Hindlimb muscle (tissue), 1 donor: ENCODE measurements around the gene GRM8. TPM values are rescaled to one million over a fixed set of nuclear protein-coding genes. Genes with fewer than 3 reads are reported as not detected.

Experiments
- DNase-seq: peaks from one replicate; pipeline ENCODE4 v3.0.0-alpha.2; 2013
- polyA plus RNA-seq: library from polyadenylated mRNA; unstranded; fragments of 120-200 nt; gene quantifications from one replicate; pipeline ENCODE4 v1.2.1, GENCODE V29; 2013; ENCODE audit not compliant: insufficient read length

The GRM8 gene
- polyA plus RNA-seq, 1 donor, result 1.1 TPM

GRCh38 chr7:126411821-126412383 lies 840.8 kb downstream of the GRM8 start:
- DNase-seq, result no peak

- DNase-seq, result no peak
Observed at GRCh38 chr7:126411032-126411820, 841.5 kb downstream of the GRM8 start.

- DNase-seq, result no peak
Observed at GRCh38 chr7:126403040-126403439, 849.7 kb downstream of the GRM8 start.

GRCh38 chr7:126401918-126402317 lies 850.8 kb downstream of the GRM8 start:
- DNase-seq, result no peak

GRCh38 chr7:126398851-126399529 lies 853.8 kb downstream of the GRM8 start:
- no peak for DNase-seq

GRCh38 chr7:126398285-126398684 lies 854.5 kb downstream of the GRM8 start:
- no peak for DNase-seq

- DNase-seq, result no peak
Observed at GRCh38 chr7:126394406-126394805, 858.3 kb downstream of the GRM8 start.

Other genes with a start within 250 kb of the GRM8 start
- 14.9 TPM for gene ZNF800, start 139.8 kb upstream of the GRM8 start, polyA plus RNA-seq